K562 (cell line): ENCODE measurements around the gene RIPOR1. TPM values are rescaled to one million over a fixed set of nuclear protein-coding genes. Genes with fewer than 3 reads are reported as not detected.

Experiments used
- BHLHE40 ChIP-seq: IDR thresholded peaks from 2 replicates; pipeline ENCODE4 v1.6.1; 2011; ENCODE audit warnings: low read length, improper control_type of control experiment
- CC2D1A ChIP-seq: fragments of 450-650 bp; IDR thresholded peaks from 2 replicates; pipeline ENCODE4 v1.6.1; 2017; ENCODE audit warnings: mild to moderate bottlenecking
- DNMT1 ChIP-seq: fragments of 450-650 bp; IDR thresholded peaks from 2 replicates; pipeline ENCODE4 v1.6.1; 2016; ENCODE audit warnings: antibody characterized with exemption, mild to moderate bottlenecking
- HDAC3 ChIP-seq: fragments of 450-650 bp; IDR thresholded peaks from 2 replicates; pipeline ENCODE4 v1.6.1; 2018; ENCODE audit warnings: borderline replicate concordance, mild to moderate bottlenecking, moderate library complexity; ENCODE audit not compliant: partially characterized antibody
- JUNB ChIP-seq: fragments of 450-650 bp; formaldehyde crosslinking; conservative IDR thresholded peaks from 2 replicates; pipeline ENCODE4 v1.4.0; 2020; ENCODE audit warnings: mild to moderate bottlenecking
- NFE2 ChIP-seq: IDR thresholded peaks from 2 replicates; pipeline ENCODE4 v1.6.1; 2014; ENCODE audit warnings: antibody characterized with exemption, low read depth
- PHB ChIP-seq: fragments of 250-450 bp; sonication (Bioruptor Pico); IDR thresholded peaks from 2 replicates; pipeline ENCODE4 v1.5.0; 2021
- POLR2AphosphoS2 ChIP-seq: IDR thresholded peaks from 2 replicates; pipeline ENCODE4 v1.6.1; 2012; ENCODE audit warnings: low read length, improper control_type of control experiment
- SMARCA4 ChIP-seq: fragments of 450-650 bp; IDR thresholded peaks from 2 replicates; pipeline ENCODE4 v1.6.1; 2016
- ZNF224 ChIP-seq: sonication (generic); formaldehyde crosslinking; IDR thresholded peaks from 2 replicates; pipeline ENCODE4 v1.8.0; 2022; ENCODE audit warnings: mild to moderate bottlenecking, missing genetic modification reagents
- ZNF3 ChIP-seq: fragments of 250-450 bp; sonication (Bioruptor Pico); IDR thresholded peaks from 2 replicates; pipeline ENCODE4 v1.5.0; 2021; ENCODE audit warnings: mild to moderate bottlenecking, moderate library complexity
- polyA plus RNA-seq, 8 experiments: library from polyadenylated mRNA; depleted of rRNA in 4 of 8; stranded (reverse) in 5 of 8; unstranded in 3 of 8; fragments of >200 nt; fragmentation: Nextera tagmentation in 2 of 8; fragmentation: Illumina TruSeq in 1 of 8; extraction: Ambion mirVana in 2 of 8; extraction: Trizol in 1 of 8; gene quantifications; 2 replicates each; pipeline versions ENCODE4 v1.2.1 to v1.2.3, GENCODE V29; 2011 to 2014; ENCODE audit warnings: inconsistent platforms in 1 of 8, missing spikeins in 1 of 8
- total RNA-seq, 7 experiments: library from RNA; depleted of rRNA in 6 of 7; stranded (reverse); fragments of >200 nt in 6 of 7; fragmentation: Illumina TruSeq in 2 of 7; extraction: Trizol in 2 of 7; gene quantifications; 2 replicates each; pipeline versions ENCODE4 v1.2.1 to v1.2.3, GENCODE V29; 2011 to 2021; ENCODE audit warnings: low replicate concordance in 1 of 7
- TF ChIP-seq, protein P1 (sequence below): fragments of 450-650 bp; IDR thresholded peaks from 2 replicates; pipeline ENCODE4 v1.6.1; 2016; ENCODE audit warnings: low read depth
- TF ChIP-seq, protein P2 (sequence below): fragments of 250-450 bp; sonication (Bioruptor Pico); IDR thresholded peaks from 2 replicates; pipeline ENCODE4 v1.4.0; 2020; ENCODE audit warnings: mild to moderate bottlenecking, moderate library complexity, borderline replicate concordance
- TF ChIP-seq, protein P3 (sequence below), 2 experiments: fragments of 450-650 bp in 1 of 2; IDR thresholded peaks; 2 replicates each; pipeline ENCODE4 v1.6.1; 2011 to 2017; ENCODE audit warnings: low read depth in 2 of 2, antibody characterized with exemption in 1 of 2, borderline replicate concordance in 1 of 2, low read length in 1 of 2, mild to moderate bottlenecking in 1 of 2, mixed read lengths in 1 of 2; ENCODE audit not compliant: control insufficient read depth in 1 of 2

RIPOR1 gene
- total and polyA plus RNA-seq, 9 of the 15 experiments (the other 6 are each of a cell fraction or from before 2014, with no cell fraction given) = 0.36 to 31.1 (median 3.0) TPM

GRCh38 chr16:67481561-67482232, 46.9 kb upstream of the RIPOR1 start (continued):
- TF ChIP-seq, protein P1, sequence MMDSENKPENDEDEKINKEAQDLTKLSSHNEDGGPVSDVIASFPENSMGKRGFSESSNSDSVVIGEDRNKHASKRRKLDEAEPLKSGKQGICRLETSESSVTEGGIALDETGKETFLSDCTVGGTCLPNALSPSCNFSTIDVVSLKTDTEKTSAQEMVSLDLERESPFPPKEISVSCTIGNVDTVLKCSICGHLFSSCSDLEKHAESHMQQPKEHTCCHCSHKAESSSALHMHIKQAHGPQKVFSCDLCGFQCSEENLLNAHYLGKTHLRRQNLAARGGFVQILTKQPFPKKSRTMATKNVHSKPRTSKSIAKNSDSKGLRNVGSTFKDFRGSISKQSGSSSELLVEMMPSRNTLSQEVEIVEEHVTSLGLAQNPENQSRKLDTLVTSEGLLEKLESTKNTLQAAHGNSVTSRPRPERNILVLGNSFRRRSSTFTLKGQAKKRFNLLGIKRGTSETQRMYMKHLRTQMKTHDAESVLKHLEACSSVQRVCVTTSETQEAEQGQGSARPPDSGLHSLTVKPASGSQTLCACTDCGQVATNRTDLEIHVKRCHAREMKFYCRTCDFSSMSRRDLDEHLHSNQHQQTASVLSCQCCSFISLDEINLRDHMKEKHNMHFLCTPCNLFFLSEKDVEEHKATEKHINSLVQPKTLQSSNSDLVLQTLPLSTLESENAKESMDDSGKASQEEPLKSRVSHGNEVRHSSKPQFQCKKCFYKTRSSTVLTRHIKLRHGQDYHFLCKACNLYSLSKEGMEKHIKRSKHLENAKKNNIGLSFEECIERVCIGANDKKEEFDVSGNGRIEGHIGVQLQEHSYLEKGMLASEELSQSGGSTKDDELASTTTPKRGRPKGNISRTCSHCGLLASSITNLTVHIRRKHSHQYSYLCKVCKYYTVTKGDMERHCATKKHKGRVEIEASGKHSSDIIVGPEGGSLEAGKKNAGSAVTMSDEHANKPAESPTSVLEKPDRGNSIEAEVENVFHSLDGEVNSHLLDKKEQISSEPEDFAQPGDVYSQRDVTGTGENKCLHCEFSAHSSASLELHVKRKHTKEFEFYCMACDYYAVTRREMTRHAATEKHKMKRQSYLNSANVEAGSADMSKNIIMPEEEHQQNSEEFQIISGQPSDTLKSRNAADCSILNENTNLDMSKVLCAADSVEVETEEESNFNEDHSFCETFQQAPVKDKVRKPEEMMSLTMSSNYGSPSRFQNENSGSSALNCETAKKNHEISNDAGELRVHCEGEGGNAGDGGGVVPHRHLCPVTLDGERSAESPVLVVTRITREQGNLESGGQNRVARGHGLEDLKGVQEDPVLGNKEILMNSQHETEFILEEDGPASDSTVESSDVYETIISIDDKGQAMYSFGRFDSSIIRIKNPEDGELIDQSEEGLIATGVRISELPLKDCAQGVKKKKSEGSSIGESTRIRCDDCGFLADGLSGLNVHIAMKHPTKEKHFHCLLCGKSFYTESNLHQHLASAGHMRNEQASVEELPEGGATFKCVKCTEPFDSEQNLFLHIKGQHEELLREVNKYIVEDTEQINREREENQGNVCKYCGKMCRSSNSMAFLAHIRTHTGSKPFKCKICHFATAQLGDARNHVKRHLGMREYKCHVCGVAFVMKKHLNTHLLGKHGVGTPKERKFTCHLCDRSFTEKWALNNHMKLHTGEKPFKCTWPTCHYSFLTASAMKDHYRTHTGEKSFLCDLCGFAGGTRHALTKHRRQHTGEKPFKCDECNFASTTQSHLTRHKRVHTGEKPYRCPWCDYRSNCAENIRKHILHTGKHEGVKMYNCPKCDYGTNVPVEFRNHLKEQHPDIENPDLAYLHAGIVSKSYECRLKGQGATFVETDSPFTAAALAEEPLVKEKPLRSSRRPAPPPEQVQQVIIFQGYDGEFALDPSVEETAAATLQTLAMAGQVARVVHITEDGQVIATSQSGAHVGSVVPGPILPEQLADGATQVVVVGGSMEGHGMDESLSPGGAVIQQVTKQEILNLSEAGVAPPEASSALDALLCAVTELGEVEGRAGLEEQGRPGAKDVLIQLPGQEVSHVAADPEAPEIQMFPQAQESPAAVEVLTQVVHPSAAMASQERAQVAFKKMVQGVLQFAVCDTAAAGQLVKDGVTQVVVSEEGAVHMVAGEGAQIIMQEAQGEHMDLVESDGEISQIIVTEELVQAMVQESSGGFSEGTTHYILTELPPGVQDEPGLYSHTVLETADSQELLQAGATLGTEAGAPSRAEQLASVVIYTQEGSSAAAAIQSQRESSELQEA = no peak
- 0 out of 2 replicates have a peak, but pooled peaks have one; percentile 56 for TF ChIP-seq ZNF224 (CRISPR knock-in tag)
- no peak for TF ChIP-seq NFE2
- TF ChIP-seq HDAC3 = peak; percentile 40
- TF ChIP-seq SMARCA4 = 0 out of 2 replicates have a peak, but pooled peaks have one; percentile 66
- TF ChIP-seq, protein P2, sequence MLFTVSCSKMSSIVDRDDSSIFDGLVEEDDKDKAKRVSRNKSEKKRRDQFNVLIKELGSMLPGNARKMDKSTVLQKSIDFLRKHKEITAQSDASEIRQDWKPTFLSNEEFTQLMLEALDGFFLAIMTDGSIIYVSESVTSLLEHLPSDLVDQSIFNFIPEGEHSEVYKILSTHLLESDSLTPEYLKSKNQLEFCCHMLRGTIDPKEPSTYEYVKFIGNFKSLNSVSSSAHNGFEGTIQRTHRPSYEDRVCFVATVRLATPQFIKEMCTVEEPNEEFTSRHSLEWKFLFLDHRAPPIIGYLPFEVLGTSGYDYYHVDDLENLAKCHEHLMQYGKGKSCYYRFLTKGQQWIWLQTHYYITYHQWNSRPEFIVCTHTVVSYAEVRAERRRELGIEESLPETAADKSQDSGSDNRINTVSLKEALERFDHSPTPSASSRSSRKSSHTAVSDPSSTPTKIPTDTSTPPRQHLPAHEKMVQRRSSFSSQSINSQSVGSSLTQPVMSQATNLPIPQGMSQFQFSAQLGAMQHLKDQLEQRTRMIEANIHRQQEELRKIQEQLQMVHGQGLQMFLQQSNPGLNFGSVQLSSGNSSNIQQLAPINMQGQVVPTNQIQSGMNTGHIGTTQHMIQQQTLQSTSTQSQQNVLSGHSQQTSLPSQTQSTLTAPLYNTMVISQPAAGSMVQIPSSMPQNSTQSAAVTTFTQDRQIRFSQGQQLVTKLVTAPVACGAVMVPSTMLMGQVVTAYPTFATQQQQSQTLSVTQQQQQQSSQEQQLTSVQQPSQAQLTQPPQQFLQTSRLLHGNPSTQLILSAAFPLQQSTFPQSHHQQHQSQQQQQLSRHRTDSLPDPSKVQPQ (CRISPR knock-in tag) = no peak
- peak; percentile 86 for TF ChIP-seq BHLHE40
- TF ChIP-seq POLR2AphosphoS2 = no peak
- no peak for TF ChIP-seq PHB (CRISPR knock-in tag)
- TF ChIP-seq JUNB (CRISPR knock-in tag) = no peak
- no peak for TF ChIP-seq ZNF3 (CRISPR knock-in tag)
- TF ChIP-seq DNMT1 = 0 out of 2 replicates have a peak, but pooled peaks have one; percentile 90
- peak; percentile 12; the same call in 1 of the 2 replicates for TF ChIP-seq CC2D1A
- TF ChIP-seq, protein P3, sequence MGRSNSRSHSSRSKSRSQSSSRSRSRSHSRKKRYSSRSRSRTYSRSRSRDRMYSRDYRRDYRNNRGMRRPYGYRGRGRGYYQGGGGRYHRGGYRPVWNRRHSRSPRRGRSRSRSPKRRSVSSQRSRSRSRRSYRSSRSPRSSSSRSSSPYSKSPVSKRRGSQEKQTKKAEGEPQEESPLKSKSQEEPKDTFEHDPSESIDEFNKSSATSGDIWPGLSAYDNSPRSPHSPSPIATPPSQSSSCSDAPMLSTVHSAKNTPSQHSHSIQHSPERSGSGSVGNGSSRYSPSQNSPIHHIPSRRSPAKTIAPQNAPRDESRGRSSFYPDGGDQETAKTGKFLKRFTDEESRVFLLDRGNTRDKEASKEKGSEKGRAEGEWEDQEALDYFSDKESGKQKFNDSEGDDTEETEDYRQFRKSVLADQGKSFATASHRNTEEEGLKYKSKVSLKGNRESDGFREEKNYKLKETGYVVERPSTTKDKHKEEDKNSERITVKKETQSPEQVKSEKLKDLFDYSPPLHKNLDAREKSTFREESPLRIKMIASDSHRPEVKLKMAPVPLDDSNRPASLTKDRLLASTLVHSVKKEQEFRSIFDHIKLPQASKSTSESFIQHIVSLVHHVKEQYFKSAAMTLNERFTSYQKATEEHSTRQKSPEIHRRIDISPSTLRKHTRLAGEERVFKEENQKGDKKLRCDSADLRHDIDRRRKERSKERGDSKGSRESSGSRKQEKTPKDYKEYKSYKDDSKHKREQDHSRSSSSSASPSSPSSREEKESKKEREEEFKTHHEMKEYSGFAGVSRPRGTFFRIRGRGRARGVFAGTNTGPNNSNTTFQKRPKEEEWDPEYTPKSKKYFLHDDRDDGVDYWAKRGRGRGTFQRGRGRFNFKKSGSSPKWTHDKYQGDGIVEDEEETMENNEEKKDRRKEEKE (IDR thresholded peaks at IDR 0.05; ENCODE audit: borderline replicate concordance in 1 of 2, control insufficient read depth in 1 of 2, low read depth in 2 of 2, low read length in 1 of 2) = no peak
